ENCODE measurements around the gene CCL1. TPM values are rescaled to one million over a fixed set of nuclear protein-coding genes. Genes with fewer than 3 reads are reported as not detected.
A peak's percentile ranks its signal among the peaks of the same experiment; 100 is the strongest.

The CCL1 gene
- total and polyA plus RNA-seq, 9 of the 15 experiments (the other 6 are each of a cell fraction or from before 2014, with no cell fraction given) = 0.45 TPM; not detected in 8

DNA sequence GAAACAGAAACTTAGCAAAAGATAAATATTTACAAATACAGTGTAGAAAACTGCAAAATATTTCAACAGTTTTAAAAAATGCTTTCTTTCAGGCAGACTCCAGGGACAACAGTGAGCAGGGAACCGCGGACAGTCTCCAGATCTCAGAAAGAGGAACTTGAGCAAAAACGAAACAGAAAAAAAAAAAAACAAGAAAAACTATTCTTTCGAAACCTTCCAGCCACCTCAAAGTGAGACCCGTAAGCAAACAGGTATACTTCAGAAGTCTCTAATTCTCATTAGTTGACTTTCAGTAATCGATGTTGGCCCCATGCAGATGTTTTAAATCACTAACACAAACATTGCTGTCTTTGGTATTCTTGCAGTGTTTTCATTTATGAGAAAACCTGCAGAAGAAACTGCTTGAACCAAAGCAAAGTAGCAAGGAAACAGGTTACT is 15.7 kb upstream of the CCL1 start:
- Histone ChIP-seq H3K79me2 (ENCODE audit: control insufficient read depth, insufficient read depth, low read length) (no peaks in the 10 kb centered on the region), H3K27me3 (ENCODE audit: control insufficient read depth in 2 of 2, insufficient read depth in 2 of 2, low read length in 2 of 2) (no peaks in the 10 kb centered on the region), H3K9me1 (ENCODE audit: control insufficient read depth, insufficient read depth, low read length) (no peaks in the 10 kb centered on the region), H3K4me3 (no peak overlapping the region), H3K9ac (ENCODE audit: insufficient read depth in 1 of 2, low read depth in 2 of 2, low read length in 2 of 2) (no peak overlapping the region), H2AFZ (ENCODE audit: low read depth, low read length) (peak overlapping the region; percentile 60), H3K9me3 (replicated peaks; ENCODE audit: control insufficient read depth, insufficient read depth, low read depth, low read length) (no peaks in the 10 kb centered on the region), H3K27ac (ENCODE audit: extremely low read depth, low read depth, low read length) (peak overlapping the region; percentile 16; the same call in 1 of the 3 replicates), H3K4me2 (ENCODE audit: insufficient read depth, low read length) (no peak overlapping the region), H4K20me1 (replicated peaks; ENCODE audit: control insufficient read depth, insufficient read depth, low read length) (no peaks in the 10 kb centered on the region), H3K4me1 (replicated peaks in 1 of 2; ENCODE audit: control insufficient read depth in 2 of 2, insufficient read depth in 2 of 2, low read length in 2 of 2) (peaks cover 0 to 24% of the 10 kb centered on the region in 2 experiments; a peak in 3 of 5 replicates), H3K36me3 (ENCODE audit: control insufficient read depth, insufficient read depth, low read length) (no peaks in the 10 kb centered on the region)
- 6% methylated on average over 6 of the region's 6 CpGs for WGBS (ENCODE audit: insufficient coverage, low coverage, missing lambda C conversion rate)
- in situ Hi-C loops (cut with MboI) = no loop called here
- FAIRE-seq = peak; percentile 65
- ATAC-seq = peak; percentile 71
- peak in 1 of 4 experiments; percentile 25 for DNase-seq (ENCODE audit: extremely low read depth in 1 of 4, low spot score in 3 of 4)
- POLR2A ChIA-PET = no interaction called here
- BruUV-seq (replicated peaks) = no TSS peak
- peak; percentile 27; the same call in 1 of the 2 replicates for TF ChIP-seq SMARCA4 (IDR thresholded peaks at IDR 0.05)
- TF ChIP-seq SPI1 (IDR thresholded peaks at IDR 0.05; ENCODE audit: borderline replicate concordance, low read depth, low read length) = peak; percentile 40; the same call in 1 of the 2 replicates
- TF ChIP-seq ZNF384 (IDR thresholded peaks at IDR 0.05; ENCODE audit: low read depth, low read length) = peak; percentile 75
- TF ChIP-seq, protein P1, sequence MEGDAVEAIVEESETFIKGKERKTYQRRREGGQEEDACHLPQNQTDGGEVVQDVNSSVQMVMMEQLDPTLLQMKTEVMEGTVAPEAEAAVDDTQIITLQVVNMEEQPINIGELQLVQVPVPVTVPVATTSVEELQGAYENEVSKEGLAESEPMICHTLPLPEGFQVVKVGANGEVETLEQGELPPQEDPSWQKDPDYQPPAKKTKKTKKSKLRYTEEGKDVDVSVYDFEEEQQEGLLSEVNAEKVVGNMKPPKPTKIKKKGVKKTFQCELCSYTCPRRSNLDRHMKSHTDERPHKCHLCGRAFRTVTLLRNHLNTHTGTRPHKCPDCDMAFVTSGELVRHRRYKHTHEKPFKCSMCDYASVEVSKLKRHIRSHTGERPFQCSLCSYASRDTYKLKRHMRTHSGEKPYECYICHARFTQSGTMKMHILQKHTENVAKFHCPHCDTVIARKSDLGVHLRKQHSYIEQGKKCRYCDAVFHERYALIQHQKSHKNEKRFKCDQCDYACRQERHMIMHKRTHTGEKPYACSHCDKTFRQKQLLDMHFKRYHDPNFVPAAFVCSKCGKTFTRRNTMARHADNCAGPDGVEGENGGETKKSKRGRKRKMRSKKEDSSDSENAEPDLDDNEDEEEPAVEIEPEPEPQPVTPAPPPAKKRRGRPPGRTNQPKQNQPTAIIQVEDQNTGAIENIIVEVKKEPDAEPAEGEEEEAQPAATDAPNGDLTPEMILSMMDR (IDR thresholded peaks at IDR 0.05 in 2 of 3, conservative IDR thresholded peaks at IDR 0.05 in 1 of 3; ENCODE audit: insufficient read depth in 2 of 3, low read depth in 1 of 3, low read length in 3 of 3) = peak in 1 of 3 experiments; percentile 16; a peak in 1 of 6 replicates
- no peak for TF ChIP-seq NELFE (IDR thresholded peaks at IDR 0.05; ENCODE audit: insufficient read depth, insufficient read length)
- TF ChIP-seq NRF1 (conservative IDR thresholded peaks at IDR 0.05 in 1 of 2, IDR thresholded peaks at IDR 0.05 in 1 of 2) = peak in 1 of 2 experiments; percentile 21; a peak in 1 of 4 replicates
- TF ChIP-seq C11orf30 (IDR thresholded peaks at IDR 0.05; ENCODE audit: low read depth) = no peak
- intact Hi-C loops (cut with micrococcal nuclease) = no loop called here
- CTCF ChIA-PET (ENCODE audit: low intra/inter-chr PET ratio) = interaction anchor here (0.6 to 0.8 kb wide), 2 partner anchors 20 to 713 kb away, joined by 3 to 5 read pairs; no protein-coding TSS in a partner anchor

Data from K562 (cell line).